ENCODE data around the gene CDH22.

Gene CDH22

DNA sequence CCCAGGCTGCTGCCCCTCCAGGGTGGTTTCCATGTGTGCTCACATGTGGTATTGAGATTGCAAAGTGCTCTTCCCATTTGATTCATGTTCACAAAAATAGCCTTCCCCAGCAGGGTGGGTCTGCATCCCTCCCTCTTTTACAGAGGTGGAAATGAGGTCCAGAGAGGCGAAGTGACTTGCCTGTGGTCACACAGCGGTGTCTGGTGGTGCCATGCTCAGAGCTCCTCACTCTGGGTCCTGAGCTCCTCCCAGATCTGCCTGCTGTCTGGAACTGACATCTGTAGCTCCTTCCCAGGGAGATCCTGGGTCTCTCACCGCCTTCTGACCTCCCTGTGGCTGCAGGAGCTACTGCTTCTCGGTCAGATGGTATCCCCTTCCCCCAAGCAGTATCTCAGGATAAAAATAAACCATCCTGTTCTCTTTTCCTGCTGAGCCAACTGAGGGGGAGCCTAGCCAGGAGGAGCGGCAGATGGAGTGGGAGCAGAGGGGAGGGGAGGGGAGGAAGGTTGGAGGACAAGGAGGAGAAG, 178.3 kb downstream of the CDH22 start:
- no peak overlapping the region for H3K4me3 ChIP-seq (ENCODE audit: low read depth, low read length)
- TF ChIP-seq, protein P1, sequence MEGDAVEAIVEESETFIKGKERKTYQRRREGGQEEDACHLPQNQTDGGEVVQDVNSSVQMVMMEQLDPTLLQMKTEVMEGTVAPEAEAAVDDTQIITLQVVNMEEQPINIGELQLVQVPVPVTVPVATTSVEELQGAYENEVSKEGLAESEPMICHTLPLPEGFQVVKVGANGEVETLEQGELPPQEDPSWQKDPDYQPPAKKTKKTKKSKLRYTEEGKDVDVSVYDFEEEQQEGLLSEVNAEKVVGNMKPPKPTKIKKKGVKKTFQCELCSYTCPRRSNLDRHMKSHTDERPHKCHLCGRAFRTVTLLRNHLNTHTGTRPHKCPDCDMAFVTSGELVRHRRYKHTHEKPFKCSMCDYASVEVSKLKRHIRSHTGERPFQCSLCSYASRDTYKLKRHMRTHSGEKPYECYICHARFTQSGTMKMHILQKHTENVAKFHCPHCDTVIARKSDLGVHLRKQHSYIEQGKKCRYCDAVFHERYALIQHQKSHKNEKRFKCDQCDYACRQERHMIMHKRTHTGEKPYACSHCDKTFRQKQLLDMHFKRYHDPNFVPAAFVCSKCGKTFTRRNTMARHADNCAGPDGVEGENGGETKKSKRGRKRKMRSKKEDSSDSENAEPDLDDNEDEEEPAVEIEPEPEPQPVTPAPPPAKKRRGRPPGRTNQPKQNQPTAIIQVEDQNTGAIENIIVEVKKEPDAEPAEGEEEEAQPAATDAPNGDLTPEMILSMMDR (IDR thresholded peaks at IDR 0.05; ENCODE audit: low read depth, low read length, missing control alignments) = no peak
- no peak for DNase-seq (ENCODE audit: low read depth)

DNA sequence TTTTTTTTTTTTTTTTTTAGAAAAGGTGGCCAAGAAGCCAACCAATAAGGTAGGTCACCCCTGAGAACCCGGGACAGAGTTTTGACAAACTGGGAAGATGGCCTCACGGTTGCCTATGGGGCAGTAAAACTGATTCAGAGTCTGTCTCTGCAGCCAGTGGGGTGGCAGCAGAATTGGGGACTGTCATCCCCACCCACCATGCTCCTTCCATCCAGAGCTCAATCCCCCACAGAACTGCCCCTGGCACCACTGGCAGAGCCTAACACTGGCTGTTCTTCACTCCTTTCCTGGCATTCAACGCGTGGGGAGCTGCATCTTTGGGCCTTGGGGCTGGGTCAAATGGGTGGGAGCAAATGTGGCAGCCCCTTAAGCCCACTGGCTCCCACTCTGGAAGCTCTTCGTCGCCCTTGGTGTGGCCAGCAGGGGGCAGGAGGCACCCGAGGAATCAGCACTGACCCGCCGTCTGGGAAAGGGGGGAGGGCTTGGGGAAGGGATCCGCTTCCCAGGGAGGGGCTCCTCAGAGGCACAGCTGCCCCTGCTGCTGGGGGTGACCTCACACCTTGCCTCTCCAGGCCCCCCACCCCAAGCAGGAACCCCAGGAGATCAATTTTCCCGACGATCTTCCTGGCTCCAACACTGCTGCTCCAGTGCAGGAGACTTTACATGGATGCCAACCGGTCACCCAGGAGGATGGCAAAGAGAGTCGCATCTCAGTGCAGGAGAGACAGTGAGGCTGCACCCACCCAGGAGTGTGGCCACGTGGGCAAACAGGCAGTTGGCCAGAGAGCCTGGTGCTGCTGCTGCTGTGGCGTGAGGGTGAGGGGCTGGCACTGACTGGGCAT, 179.8 kb downstream of the CDH22 start:
- TF ChIP-seq, protein P1 (IDR thresholded peaks at IDR 0.05; ENCODE audit: low read depth, low read length, missing control alignments) = peak; percentile 66
- H3K4me3 ChIP-seq (ENCODE audit: low read depth, low read length) = no peak overlapping the region
- DNase-seq (ENCODE audit: low read depth) = no peak

DNA sequence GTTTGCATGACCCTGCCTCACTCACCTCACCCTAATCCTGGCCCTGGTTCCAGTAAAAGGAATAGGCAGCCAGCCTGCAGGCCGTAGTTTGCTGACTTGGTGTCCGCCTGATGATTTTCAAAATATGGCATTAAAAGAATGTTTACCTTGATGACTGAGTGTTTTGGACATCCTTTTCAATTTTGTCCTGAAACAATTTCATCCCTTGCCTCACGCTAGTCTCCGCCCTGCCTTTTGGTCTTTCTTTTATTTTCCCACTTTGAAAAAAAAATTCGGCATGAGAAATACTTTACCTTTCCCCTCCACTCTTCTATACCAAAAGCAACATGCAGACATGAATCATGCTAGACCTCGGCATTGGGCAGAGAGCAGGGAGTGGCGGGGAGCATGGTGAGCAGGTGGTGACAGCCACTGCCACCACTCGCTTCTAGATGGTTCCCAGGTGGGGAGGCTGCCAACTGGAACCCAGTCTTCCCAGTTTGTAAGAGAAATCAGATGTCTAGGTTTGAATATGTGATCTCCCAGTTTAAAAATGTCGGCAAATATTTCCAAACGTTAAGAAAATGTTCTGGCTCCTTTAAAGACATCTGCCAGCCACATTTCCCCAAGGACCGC, 180.8 kb downstream of the CDH22 start:
- no peak overlapping the region for H3K4me3 ChIP-seq (ENCODE audit: low read depth, low read length)
- no peak for DNase-seq (ENCODE audit: low read depth)

DNA sequence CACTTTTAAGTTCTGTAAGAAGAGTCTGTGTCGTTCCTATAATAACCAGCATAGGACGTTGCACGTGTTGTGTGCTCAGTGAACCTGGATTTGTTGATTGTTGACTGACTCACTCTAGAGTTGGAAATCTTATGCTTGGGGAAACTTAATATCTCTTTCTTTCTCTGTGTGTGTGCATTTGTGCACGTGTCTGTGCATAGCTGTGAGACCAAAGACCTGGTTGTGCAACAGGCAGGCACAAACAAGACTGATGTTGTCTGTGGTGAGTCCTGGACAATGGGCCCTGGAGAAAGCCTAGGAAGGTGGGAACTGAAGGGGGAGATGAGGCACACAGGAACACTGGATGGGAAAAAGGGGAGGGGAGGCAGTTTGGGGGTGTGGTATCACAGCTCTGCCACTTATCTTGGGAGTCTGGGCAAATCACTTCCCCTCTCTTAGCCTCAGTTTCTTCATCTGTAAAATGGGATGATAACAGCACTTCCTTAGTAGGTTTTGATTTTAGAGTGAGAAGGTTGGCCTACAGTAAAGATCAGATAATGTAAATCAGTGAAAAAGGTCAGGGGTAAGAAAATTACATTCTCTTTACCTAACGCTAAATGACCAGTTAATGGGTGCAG, 181.8 kb downstream of the CDH22 start:
- no peak overlapping the region for H3K4me3 ChIP-seq (ENCODE audit: low read depth, low read length)
- no peak for DNase-seq (ENCODE audit: low read depth)
- TF ChIP-seq, protein P1 (IDR thresholded peaks at IDR 0.05; ENCODE audit: low read depth, low read length, missing control alignments) = no peak

More for the DNA sequence above, 180.8 kb downstream of the CDH22 start:
- TF ChIP-seq, protein P1 (IDR thresholded peaks at IDR 0.05; ENCODE audit: low read depth, low read length, missing control alignments) = no peak
